GM23338 (cell line): ENCODE results near the gene SPDYE2B. TPM values are rescaled to one million over a fixed set of nuclear protein-coding genes. Genes with fewer than 3 reads are reported as not detected.
"Not testable (repeated sequence)": the region's sequence is repeated elsewhere in the genome, so short reads cannot be mapped to it uniquely, and the experiment has no call there.

Experiments used
- ATAC-seq: fragments of 200-7000 bp; cut with Tn5 transposase; 3 replicates; pipeline ENCODE4 v1.9.1; 2020
- DNase-seq: peaks from one replicate; pipeline ENCODE4 v3.0.0-alpha.2; 2015; ENCODE audit warnings: low spot score
- H2AFZ ChIP-seq: fragments of 200-600 bp; sonication (generic); 2 replicates; pipeline ENCODE4 v1.8.0; 2016; ENCODE audit warnings: antibody characterized with exemption, mild to moderate bottlenecking, moderate library complexity
- H3F3A ChIP-seq: fragments of 200-600 bp; sonication (generic); replicated peaks from 2 replicates; pipeline ENCODE4 v1.8.0; 2017; ENCODE audit warnings: antibody characterized with exemption, mixed run types, low read depth
- H3K27ac ChIP-seq: fragments of 200-600 bp; sonication (generic); 2 replicates; pipeline ENCODE4 v1.6.1; 2016; ENCODE audit warnings: low read depth
- H3K27me3 ChIP-seq: fragments of 200-600 bp; sonication (generic); 2 replicates; pipeline ENCODE4 v1.8.0; 2016; ENCODE audit warnings: mild to moderate bottlenecking, mixed run types, moderate library complexity; ENCODE audit not compliant: insufficient read depth
- H3K36me3 ChIP-seq: fragments of 200-600 bp; sonication (generic); 2 replicates; pipeline ENCODE4 v1.8.0; 2016; ENCODE audit warnings: mild to moderate bottlenecking; ENCODE audit not compliant: insufficient read depth
- H3K4me1 ChIP-seq: fragments of 200-600 bp; sonication (generic); 2 replicates; pipeline ENCODE4 v1.8.0; 2016; ENCODE audit warnings: mild to moderate bottlenecking, moderate library complexity; ENCODE audit not compliant: insufficient read depth
- H3K4me2 ChIP-seq: fragments of 200-600 bp; sonication (generic); 2 replicates; pipeline ENCODE4 v1.7.1; 2017; ENCODE audit warnings: mixed run types
- H3K4me3 ChIP-seq: fragments of 200-600 bp; sonication (generic); 2 replicates; pipeline ENCODE4 v1.6.1; 2016; ENCODE audit warnings: mixed run types
- H3K79me2 ChIP-seq: fragments of 200-600 bp; sonication (generic); replicated peaks from 2 replicates; pipeline ENCODE4 v1.8.0; 2017; ENCODE audit warnings: mild to moderate bottlenecking; ENCODE audit not compliant: insufficient read depth
- H3K9me2 ChIP-seq: fragments of 200-600 bp; sonication (generic); 2 replicates; pipeline ENCODE4 v1.8.0; 2017; ENCODE audit not compliant: insufficient read depth
- H4K20me1 ChIP-seq: fragments of 200-600 bp; sonication (generic); replicated peaks from 2 replicates; pipeline ENCODE4 v1.8.0; 2017; ENCODE audit warnings: mild to moderate bottlenecking; ENCODE audit not compliant: insufficient read depth
- H3K27ac Mint-ChIP-seq: 2 replicates; pipeline ENCODE4 v1.8.0; 2020; ENCODE audit warnings: inconsistent platforms, mild to moderate bottlenecking, moderate library complexity, mixed read lengths
- H3K27me3 Mint-ChIP-seq: 3 replicates; pipeline ENCODE4 v1.8.0; 2022; ENCODE audit warnings: low read depth, mild to moderate bottlenecking, moderate library complexity, mixed read lengths, inconsistent platforms; ENCODE audit not compliant: insufficient read depth, poor library complexity
- H3K36me3 Mint-ChIP-seq: 3 replicates; pipeline ENCODE4 v1.8.0; 2021; ENCODE audit warnings: low read depth, mild to moderate bottlenecking, inconsistent platforms, moderate library complexity, mixed read lengths
- H3K4me1 Mint-ChIP-seq: 3 replicates; pipeline ENCODE4 v1.8.0; 2020; ENCODE audit warnings: mild to moderate bottlenecking, inconsistent platforms, mixed read lengths
- H3K4me3 Mint-ChIP-seq: 3 replicates; pipeline ENCODE4 v1.8.0; 2021; ENCODE audit warnings: moderate library complexity, mild to moderate bottlenecking, inconsistent platforms, mixed read lengths
- H3K9me3 Mint-ChIP-seq: 3 replicates; pipeline ENCODE4 v1.8.0; 2020; ENCODE audit warnings: moderate library complexity, mild to moderate bottlenecking, inconsistent platforms, mixed read lengths
- polyA plus RNA-seq: library from polyadenylated mRNA; unstranded; fragments of >200 nt; fragmentation: Nextera tagmentation; extraction: Ambion mirVana; gene quantifications from 2 replicates; pipeline ENCODE4 v1.2.1, GENCODE V29; 2016
- small RNA-seq: library from RNA; depleted of rRNA; stranded (forward); fragments of <200 nt; gene quantifications from one replicate; pipeline ENCODE3, GENCODE V24; 2014; ENCODE audit warnings: low replicate concordance
- total RNA-seq: library from RNA; depleted of rRNA; stranded (reverse); fragments of >200 nt; shearing (Covaris generic); gene quantifications from 2 replicates; pipeline ENCODE4 v1.2.3, GENCODE V29; 2014; rRNA removed

Gene SPDYE2B
- total and polyA plus RNA-seq, 2 experiments from 2014 or later: 1.7 TPM; not detected in 1

DNA sequence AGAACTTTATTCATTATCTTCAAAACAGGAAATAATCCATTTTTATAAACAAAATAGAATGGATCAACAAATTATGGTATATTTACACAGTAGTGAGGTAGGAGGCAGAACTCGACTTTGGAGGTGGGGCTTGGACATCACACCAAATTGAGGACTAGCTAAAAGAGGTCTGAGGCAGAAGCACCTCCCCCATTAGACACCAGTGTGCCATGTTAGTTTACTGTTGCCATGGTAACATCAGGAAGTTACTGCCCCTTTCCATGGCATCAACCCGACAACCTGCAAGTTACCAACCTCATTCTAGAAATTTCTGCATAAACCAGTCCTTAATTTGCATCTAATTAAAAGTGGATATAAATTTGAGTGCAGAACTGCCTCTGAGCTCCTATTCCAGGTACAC is 45.9 kb downstream of the SPDYE2B start:
- not testable (repeated sequence) for H3K4me1 Mint-ChIP-seq, H2AFZ ChIP-seq, H4K20me1 ChIP-seq, H3K27ac ChIP-seq, H3K27me3 ChIP-seq, DNase-seq, H3K27ac Mint-ChIP-seq, H3K4me3 ChIP-seq, H3K9me2 ChIP-seq, H3K36me3 Mint-ChIP-seq, H3F3A ChIP-seq, H3K36me3 ChIP-seq, H3K4me1 ChIP-seq, ATAC-seq, H3K79me2 ChIP-seq, H3K27me3 Mint-ChIP-seq, H3K4me2 ChIP-seq, H3K9me3 Mint-ChIP-seq, H3K4me3 Mint-ChIP-seq

DNA sequence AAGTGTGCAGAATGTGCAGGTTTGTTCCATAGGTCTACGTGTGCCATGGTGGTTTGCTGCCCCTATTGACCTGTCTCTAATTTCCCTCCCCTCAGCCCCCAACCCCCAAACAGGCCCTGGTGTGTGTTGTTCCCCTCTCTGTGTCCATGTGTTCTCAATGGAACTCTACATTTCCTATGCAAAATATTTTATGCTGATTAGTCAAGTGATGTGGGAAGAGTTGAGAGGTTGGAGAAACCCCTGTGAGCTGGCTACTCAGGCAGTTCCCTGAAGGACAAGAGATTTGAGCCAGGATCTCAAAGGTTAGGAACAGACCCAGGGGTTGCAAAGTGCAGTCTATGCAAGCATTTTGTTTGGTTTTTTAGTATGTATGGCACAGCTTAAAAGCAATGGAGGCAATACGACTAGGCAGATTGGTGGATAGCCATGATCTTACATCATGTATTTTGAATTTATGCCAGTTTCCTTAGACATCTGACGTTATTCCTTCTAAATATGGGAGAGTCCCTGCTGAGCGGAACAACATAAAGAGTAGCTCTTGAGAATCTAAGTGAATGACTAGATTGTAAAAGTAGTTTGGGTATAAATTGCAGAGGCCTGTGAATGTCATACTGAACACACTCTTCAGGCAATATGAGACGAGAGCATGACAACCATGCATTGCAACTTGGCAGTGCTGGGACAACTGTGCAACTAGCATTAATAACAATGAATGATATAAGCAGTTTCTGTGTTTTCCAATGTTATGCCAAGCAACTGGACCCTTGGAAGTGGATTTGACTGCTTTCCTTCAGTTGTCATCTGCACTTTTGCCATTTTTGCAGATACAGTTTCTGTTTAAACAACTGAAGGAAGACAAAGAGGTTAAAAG is 47.8 kb downstream of the SPDYE2B start:
- H3K36me3 ChIP-seq, H4K20me1 ChIP-seq, H3K27me3 Mint-ChIP-seq, H3K36me3 Mint-ChIP-seq, H3K4me2 ChIP-seq, H3K4me3 ChIP-seq, H2AFZ ChIP-seq, H3K79me2 ChIP-seq, H3K4me1 Mint-ChIP-seq, H3K27me3 ChIP-seq, H3K4me1 ChIP-seq, H3K4me3 Mint-ChIP-seq, H3K9me2 ChIP-seq, H3K27ac Mint-ChIP-seq, DNase-seq, H3K9me3 Mint-ChIP-seq, H3F3A ChIP-seq, H3K27ac ChIP-seq, ATAC-seq: not testable (repeated sequence)

DNA sequence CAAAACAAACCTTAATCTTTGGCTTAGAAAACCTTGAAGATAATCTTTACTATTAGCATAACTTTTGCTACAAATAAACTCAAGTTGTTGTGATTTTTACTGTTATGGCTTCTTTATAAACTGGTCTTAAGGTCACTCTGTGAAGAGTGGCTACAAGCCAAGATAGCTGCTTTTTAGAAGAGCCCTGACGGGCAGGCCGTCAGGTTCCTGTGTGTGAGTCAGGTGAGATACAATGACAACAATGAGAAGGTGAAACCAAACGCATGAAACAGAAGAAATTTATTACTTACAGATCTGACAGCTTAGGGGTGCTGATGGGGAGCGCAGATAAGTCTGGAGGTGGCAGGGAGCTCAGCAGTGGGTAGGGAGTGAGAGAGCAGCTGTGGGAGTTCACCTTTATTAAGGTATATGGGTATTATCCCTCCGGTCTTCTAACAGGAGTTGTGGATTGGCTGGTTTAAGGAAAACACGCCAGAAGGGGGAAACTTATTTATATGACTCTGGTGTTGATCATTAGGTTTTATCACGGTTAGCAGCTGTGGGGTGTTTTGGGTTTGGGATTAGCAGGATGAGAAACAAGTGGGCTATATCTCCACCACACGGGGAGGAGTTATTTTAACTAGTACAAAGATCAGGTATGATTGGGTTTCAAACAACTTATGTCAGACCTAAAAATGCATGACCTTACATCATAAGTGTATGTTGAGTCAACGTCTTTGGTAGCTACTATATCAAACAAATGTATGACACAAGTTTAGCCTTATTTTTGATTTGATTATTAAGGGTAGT is 49.0 kb downstream of the SPDYE2B start:
- H3K27ac Mint-ChIP-seq: not testable (repeated sequence)

More for the DNA sequence above, 49.0 kb downstream of the SPDYE2B start:
- not testable (repeated sequence) for H3K4me2 ChIP-seq, H3K4me1 Mint-ChIP-seq, H3K27me3 Mint-ChIP-seq, H3K79me2 ChIP-seq, H3K27ac ChIP-seq, H3F3A ChIP-seq, DNase-seq, H3K9me2 ChIP-seq, H3K36me3 Mint-ChIP-seq, H4K20me1 ChIP-seq, ATAC-seq, H3K4me3 Mint-ChIP-seq, H3K4me3 ChIP-seq, H3K4me1 ChIP-seq, H3K36me3 ChIP-seq, H3K9me3 Mint-ChIP-seq, H2AFZ ChIP-seq, H3K27me3 ChIP-seq

Small RNA genes lying within 50 kb of the gene (small RNA-seq; reads per million reads assigned to genes)
- gene AC105052.3: not detected
- gene UPK3BL1: not detected

Other genes with a start within 250 kb of the SPDYE2B start
- gene ORAI2, start 216.7 kb upstream of the SPDYE2B start, total RNA-seq: 21.7 and 33.8 TPM in 2 replicates
- 6.6 and 8.6 TPM in 2 replicates for gene ORAI2, start 216.7 kb upstream of the SPDYE2B start, polyA plus RNA-seq
- gene ALKBH4, start 185.5 kb upstream of the SPDYE2B start, total RNA-seq: 31.0 and 45.0 TPM in 2 replicates
- gene ALKBH4, start 185.5 kb upstream of the SPDYE2B start, polyA plus RNA-seq: 17.7 and 20.0 TPM in 2 replicates
- 43.3 and 55.2 TPM in 2 replicates for gene LRWD1, start 185.3 kb upstream of the SPDYE2B start, total RNA-seq
- 24.0 and 28.1 TPM in 2 replicates for gene LRWD1, start 185.3 kb upstream of the SPDYE2B start, polyA plus RNA-seq
- gene POLR2J, start 171.4 kb upstream of the SPDYE2B start, total RNA-seq: 32.2 and 39.0 TPM in 2 replicates
- gene POLR2J, start 171.4 kb upstream of the SPDYE2B start, polyA plus RNA-seq: 167 and 190 TPM in 2 replicates
- gene RASA4B, start 132.5 kb upstream of the SPDYE2B start, total RNA-seq: 1.5 and 4.2 TPM in 2 replicates
- gene RASA4B, start 132.5 kb upstream of the SPDYE2B start, polyA plus RNA-seq: 0.99 and 1.1 TPM in 2 replicates
- 1.5 TPM in 1 of 2 replicates, not detected in the other for gene UPK3BL2, start 106.6 kb upstream of the SPDYE2B start, total RNA-seq
- gene UPK3BL2, start 106.6 kb upstream of the SPDYE2B start, polyA plus RNA-seq: 0.87 and 0.99 TPM in 2 replicates
- gene SPDYE2, start 99.1 kb upstream of the SPDYE2B start, total RNA-seq: not detected in 2 replicates
- 0.79 and 1.0 TPM in 2 replicates for gene SPDYE2, start 99.1 kb upstream of the SPDYE2B start, polyA plus RNA-seq
- 8.7 and 18.9 TPM in 2 replicates for gene POLR2J3, start 77.7 kb upstream of the SPDYE2B start, total RNA-seq
- 135 and 155 TPM in 2 replicates for gene POLR2J3, start 77.7 kb upstream of the SPDYE2B start, polyA plus RNA-seq
- 2.4 and 4.4 TPM in 2 replicates for gene RASA4, start 33.6 kb upstream of the SPDYE2B start, total RNA-seq
- gene RASA4, start 33.6 kb upstream of the SPDYE2B start, polyA plus RNA-seq: 1.6 and 2.6 TPM in 2 replicates
- gene UPK3BL1, start 7.5 kb upstream of the SPDYE2B start, total RNA-seq: 10.6 and 12.6 TPM in 2 replicates
- 5.0 and 7.7 TPM in 2 replicates for gene UPK3BL1, start 7.5 kb upstream of the SPDYE2B start, polyA plus RNA-seq
- 0.50 and 3.8 TPM in 2 replicates for gene POLR2J2, start 21.3 kb downstream of the SPDYE2B start, total RNA-seq
- gene POLR2J2, start 21.3 kb downstream of the SPDYE2B start, polyA plus RNA-seq: 1.5 and 3.2 TPM in 2 replicates
- 10.6 and 11.7 TPM in 2 replicates for gene FAM185A, start 98.7 kb downstream of the SPDYE2B start, total RNA-seq
- 3.3 and 5.7 TPM in 2 replicates for gene FAM185A, start 98.7 kb downstream of the SPDYE2B start, polyA plus RNA-seq